Activated T-helper 1 cell treated with anti-CD3 and anti-CD28 coated beads, Interleukin-12 subunit alpha, Interleukin-12 subunit beta, Interleukin-2, Interleukin-4 antibody, amounts not matched to agents 30 ng/mL and 10 ng/mL and 1 ng/mL, durations not matched to agents 14 hours and 24 hours and 36 hours (primary cell): ENCODE results near the gene LCK. TPM values are rescaled to one million over a fixed set of nuclear protein-coding genes. Genes with fewer than 3 reads are reported as not detected.
"Not testable (repeated sequence)": the region's sequence is repeated elsewhere in the genome, so short reads cannot be mapped to it uniquely, and the experiment has no call there.

Experiments
- DNase-seq: peaks from one replicate; pipeline ENCODE4 v3.0.0; 2021; ENCODE audit warnings: low spot score
- H3K27ac Mint-ChIP-seq: one replicate; pipeline ENCODE4 v1.8.0; 2021; ENCODE audit warnings: mild to moderate bottlenecking, mixed read lengths
- H3K27me3 Mint-ChIP-seq: one replicate; pipeline ENCODE4 v1.8.0; 2022; ENCODE audit warnings: mild to moderate bottlenecking, moderate library complexity, mixed read lengths; ENCODE audit not compliant: insufficient read depth
- H3K36me3 Mint-ChIP-seq: one replicate; pipeline ENCODE4 v1.8.0; 2021; ENCODE audit warnings: low read depth, mixed read lengths
- H3K4me1 Mint-ChIP-seq: one replicate; pipeline ENCODE4 v1.8.0; 2021; ENCODE audit warnings: low read depth, mixed read lengths
- H3K4me3 Mint-ChIP-seq: one replicate; pipeline ENCODE4 v1.8.0; 2021; ENCODE audit warnings: mild to moderate bottlenecking, moderate library complexity, mixed read lengths
- H3K9me3 Mint-ChIP-seq: one replicate; pipeline ENCODE4 v1.8.0; 2021; ENCODE audit warnings: mixed read lengths
- intact Hi-C: fragments of 100-400 bp; cut with micrococcal nuclease; formaldehyde crosslinking; loops from one replicate; pipeline ENCODE4 v1.15.1; 2024
- total RNA-seq: library from RNA; stranded (reverse); gene quantifications from 2 replicates; pipeline ENCODE4 v1.2.3, GENCODE V29; 2022

The LCK gene
- total RNA-seq, 1 donor from 2014 or later = 281 TPM

DNA sequence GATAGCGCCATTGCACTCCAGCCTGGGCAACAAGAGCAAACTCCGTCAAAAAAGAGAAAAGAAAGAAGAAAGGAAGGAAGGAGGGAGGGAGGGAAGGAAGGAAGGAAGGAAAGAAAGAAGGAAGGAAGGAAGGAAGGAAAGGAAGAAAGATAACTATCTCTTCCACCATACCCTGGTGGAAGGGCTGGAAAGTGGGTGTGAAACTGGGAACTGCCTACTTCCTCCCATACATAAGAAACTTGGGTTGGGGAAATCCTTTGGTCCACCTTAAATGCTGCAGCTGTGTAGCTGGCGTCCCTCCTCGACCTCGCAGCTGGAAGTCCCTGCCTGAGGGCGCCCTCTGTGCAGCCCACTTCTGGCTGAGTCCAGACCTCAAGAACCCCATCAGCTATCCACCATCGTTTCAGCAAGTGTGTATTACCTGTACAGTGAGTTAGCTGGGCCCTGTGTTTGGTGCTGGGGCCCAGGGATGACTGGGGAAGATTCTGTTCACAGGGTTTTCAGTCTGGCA is 8.7 kb upstream of the LCK start:
- Mint-ChIP-seq H3K36me3 (no peaks in the 10 kb centered on the region), H3K27me3 (no peaks in the 10 kb centered on the region), H3K4me1 (peaks cover 25% of the 10 kb centered on the region), H3K27ac (no peak overlapping the region), H3K9me3 (no peaks in the 10 kb centered on the region), H3K4me3 (no peak overlapping the region)
- intact Hi-C loops = no loop called here
- DNase-seq = no peak

DNA sequence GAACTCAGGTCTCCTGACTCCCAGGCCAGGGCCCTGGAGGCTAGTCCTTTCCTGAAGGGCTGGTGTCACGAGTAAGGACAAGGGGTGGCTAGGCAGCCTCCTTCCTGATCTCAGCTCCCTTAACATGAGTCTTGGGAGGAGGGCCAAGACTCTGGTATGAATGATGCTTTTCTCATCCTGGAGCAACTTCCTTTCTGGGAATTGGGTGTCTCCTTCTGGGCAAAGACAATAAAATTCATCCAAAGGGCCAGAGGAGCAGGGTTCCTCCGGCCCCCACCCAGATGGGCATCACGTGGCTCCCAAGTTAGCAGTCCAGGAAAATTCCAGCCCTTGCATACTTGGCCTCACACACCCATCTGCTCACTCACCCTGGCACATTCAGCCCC is 4.2 kb upstream of the LCK start, which contains the start of gene FAM167B:
TSS of gene FAM167B (plus strand) at position 335 of the 386 bp plus-strand sequence. CDS start 200 bp downstream, outside the sequence.
- H3K4me3 Mint-ChIP-seq = peak within 1 kb of the TSS; percentile 35
- H3K36me3 Mint-ChIP-seq = peaks cover 5% of the 10 kb centered on the region
- H3K27me3 Mint-ChIP-seq = no peaks in the 10 kb centered on the region
- no peaks in the 10 kb centered on the region for H3K9me3 Mint-ChIP-seq
- intact Hi-C loops = no loop called here
- H3K27ac Mint-ChIP-seq = peak within 1 kb of the TSS; percentile 95
- H3K4me1 Mint-ChIP-seq = peaks cover 40% of the 10 kb centered on the region
- no peak for DNase-seq

- intact Hi-C loops = no loop called here
- peaks cover 46% of the 10 kb centered on the region for H3K4me1 Mint-ChIP-seq
- H3K4me3 Mint-ChIP-seq = no peak overlapping the region
Observed at GRCh38 chr1:32247452-32247851, 3.6 kb upstream of the LCK start.

DNA sequence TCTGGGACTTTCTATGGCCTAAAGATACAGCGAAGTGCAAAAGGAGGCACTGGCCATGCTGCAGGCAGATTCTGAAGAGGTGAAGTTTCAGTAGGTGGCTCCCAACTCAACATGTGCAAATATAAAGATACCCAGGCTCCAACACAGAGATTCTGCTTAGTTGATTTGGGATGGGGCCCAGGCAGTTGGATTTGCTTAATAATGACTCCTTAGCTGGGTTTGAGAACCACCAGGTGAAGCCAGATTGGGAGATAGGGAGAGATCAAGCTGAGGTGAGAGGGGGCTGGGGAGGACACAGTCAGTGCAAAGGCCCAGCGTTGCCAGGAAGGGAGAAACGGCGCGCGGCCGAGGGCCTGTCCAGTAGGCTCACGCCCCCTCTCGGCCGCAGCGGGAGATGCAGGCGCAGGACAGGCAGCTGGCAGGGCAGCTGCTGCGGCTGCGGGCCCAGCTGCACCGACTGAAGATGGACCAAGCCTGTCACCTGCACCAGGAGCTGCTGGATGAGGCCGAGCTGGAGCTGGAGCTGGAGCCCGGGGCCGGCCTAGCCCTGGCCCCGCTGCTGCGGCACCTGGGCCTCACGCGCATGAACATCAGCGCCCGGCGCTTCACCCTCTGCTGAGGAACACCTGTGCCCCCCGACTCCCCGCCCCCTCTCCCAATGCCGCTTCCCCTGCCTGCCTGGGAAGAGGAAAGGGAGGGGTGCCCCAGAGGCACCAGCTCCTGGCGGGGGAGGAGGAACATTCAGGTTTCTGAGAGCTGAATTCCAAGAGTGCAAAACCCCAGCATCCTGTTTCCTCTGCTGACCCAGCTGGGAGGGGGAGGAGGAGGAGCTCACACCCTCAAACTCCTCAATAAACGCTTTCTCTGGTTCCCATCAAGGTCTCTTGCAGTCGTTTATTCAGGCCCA is 2.8 kb upstream of the LCK start:
- H3K36me3 Mint-ChIP-seq = peaks cover 14% of the 10 kb centered on the region
- peaks cover 51% of the 10 kb centered on the region for H3K4me1 Mint-ChIP-seq
- H3K27ac Mint-ChIP-seq = peak overlapping the region; percentile 95
- intact Hi-C loops = loop anchor here (1.0 kb wide), 3 partner anchors 8 to 44 kb away; partner anchors contain the start of gene HDAC1
- peak overlapping the region; percentile 46 for H3K4me3 Mint-ChIP-seq
- H3K9me3 Mint-ChIP-seq = no peaks in the 10 kb centered on the region
- peak; percentile 73 for DNase-seq
- H3K27me3 Mint-ChIP-seq = no peaks in the 10 kb centered on the region

More at GRCh38 chr1:32247452-32247851, 3.6 kb upstream of the LCK start:
- H3K36me3 Mint-ChIP-seq = peaks cover 8% of the 10 kb centered on the region
- DNase-seq = no peak
- no peaks in the 10 kb centered on the region for H3K27me3 Mint-ChIP-seq
- H3K9me3 Mint-ChIP-seq = no peaks in the 10 kb centered on the region
- H3K27ac Mint-ChIP-seq = peak overlapping the region; percentile 95

GRCh38 chr1:32249831-32250525 is 1.1 kb upstream of the LCK start:
- H3K36me3 Mint-ChIP-seq = peaks cover 21% of the 10 kb centered on the region
- H3K9me3 Mint-ChIP-seq = no peaks in the 10 kb centered on the region
- H3K27me3 Mint-ChIP-seq = no peaks in the 10 kb centered on the region
- H3K4me3 Mint-ChIP-seq = peak overlapping the region; percentile 99
- H3K27ac Mint-ChIP-seq = peak overlapping the region; percentile 92
- peaks cover 63% of the 10 kb centered on the region for H3K4me1 Mint-ChIP-seq
- peak; percentile 78 for DNase-seq
- intact Hi-C loops = loop anchor here (1.0 to 10.0 kb wide), 6 partner anchors 24 to 735 kb away; partner anchors contain the start of genes EIF3I, MARCKSL1 and TMEM234

DNA sequence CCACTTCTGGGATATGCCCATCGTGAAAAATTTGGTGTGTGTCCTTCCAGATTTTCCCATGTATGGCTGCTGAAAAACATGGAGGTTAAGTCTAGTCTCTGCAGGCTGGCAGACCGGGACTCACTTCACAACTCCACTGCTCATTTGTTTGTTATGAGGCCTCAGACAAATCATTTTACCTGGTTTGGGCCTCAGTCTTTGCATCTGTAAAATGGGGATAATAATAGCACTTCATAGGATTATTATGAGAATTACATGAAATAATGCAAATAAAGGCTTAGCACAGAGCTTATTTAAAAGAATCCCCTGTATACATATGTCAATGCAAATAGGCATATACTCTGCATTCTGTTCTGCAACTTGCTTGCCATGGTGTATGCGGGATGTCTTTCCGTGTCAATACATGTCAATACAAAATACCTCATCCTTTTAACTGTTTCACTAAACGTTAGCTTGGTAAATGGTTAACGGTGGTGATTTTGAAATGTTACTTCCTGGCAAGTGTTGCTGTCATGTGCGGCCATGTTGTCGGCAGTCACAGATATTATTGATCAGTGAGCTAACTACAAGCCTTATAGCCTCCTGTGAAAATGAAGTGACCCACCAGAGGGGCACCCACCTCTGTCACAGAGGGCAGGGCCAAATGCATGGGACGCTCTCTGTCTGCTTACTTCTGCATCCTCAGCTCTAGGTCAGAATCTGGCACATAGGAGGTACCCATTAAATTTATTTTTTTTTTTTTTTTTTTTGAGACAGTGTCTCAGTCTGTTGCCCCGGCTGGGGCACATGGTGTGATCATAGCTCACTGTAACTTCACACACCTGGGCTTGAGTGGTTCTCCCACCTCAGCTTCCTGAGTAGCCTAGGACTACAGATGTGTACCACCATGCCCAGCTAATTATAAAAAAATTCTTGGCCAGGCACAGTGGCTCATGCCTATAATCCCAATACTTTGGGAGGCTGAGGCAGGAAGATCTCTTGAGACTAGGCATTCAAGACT is 4.3 kb downstream of the LCK start:
- peak; percentile 29 for DNase-seq
- H3K4me3 Mint-ChIP-seq = peak overlapping the region; percentile 83
- H3K4me1 Mint-ChIP-seq = peaks cover 63% of the 10 kb centered on the region
- peaks cover 37% of the 10 kb centered on the region for H3K36me3 Mint-ChIP-seq
- H3K27me3 Mint-ChIP-seq = no peaks in the 10 kb centered on the region
- intact Hi-C loops = loop anchor here (1.0 to 10.0 kb wide), 2 partner anchors 8 to 729 kb away; no protein-coding TSS in a partner anchor
- no peaks in the 10 kb centered on the region for H3K9me3 Mint-ChIP-seq
- H3K27ac Mint-ChIP-seq = peak overlapping the region; percentile 88

GRCh38 chr1:32256473-32257226 is 5.6 kb downstream of the LCK start:
- no peak for DNase-seq
- H3K9me3 Mint-ChIP-seq = no peaks in the 10 kb centered on the region
- H3K36me3 Mint-ChIP-seq = peaks cover 39% of the 10 kb centered on the region
- no peaks in the 10 kb centered on the region for H3K27me3 Mint-ChIP-seq
- H3K4me3 Mint-ChIP-seq = peak overlapping the region; percentile 77
- peak overlapping the region; percentile 96 for H3K27ac Mint-ChIP-seq
- peaks cover 57% of the 10 kb centered on the region for H3K4me1 Mint-ChIP-seq
- intact Hi-C loops = loop anchor here (10.0 kb wide), 1 partner anchor 728 kb away; no protein-coding TSS in a partner anchor

- Mint-ChIP-seq H3K4me1 (peaks cover 52% of the 10 kb centered on the region), H3K27ac (peak overlapping the region; percentile 96), H3K4me3 (peak overlapping the region; percentile 77), H3K9me3 (no peaks in the 10 kb centered on the region), H3K27me3 (no peaks in the 10 kb centered on the region), H3K36me3 (peaks cover 36% of the 10 kb centered on the region)
- no peak for DNase-seq
- intact Hi-C loops = loop anchor here (10.0 kb wide), 1 partner anchor 728 kb away; no protein-coding TSS in a partner anchor
Observed at GRCh38 chr1:32257227-32257508, 6.1 kb downstream of the LCK start.

GRCh38 chr1:32263236-32263593 is 12.2 kb downstream of the LCK start:
- peaks cover 26% of the 10 kb centered on the region for H3K36me3 Mint-ChIP-seq
- not testable (repeated sequence) for H3K27me3 Mint-ChIP-seq, H3K4me3 Mint-ChIP-seq, H3K27ac Mint-ChIP-seq, DNase-seq, H3K9me3 Mint-ChIP-seq
- peaks cover 44% of the 10 kb centered on the region for H3K4me1 Mint-ChIP-seq
- intact Hi-C loops = loop anchor here (1.0 kb wide), 1 partner anchor 8 kb away; no protein-coding TSS in a partner anchor

GRCh38 chr1:32263744-32264143 is 12.7 kb downstream of the LCK start:
- Mint-ChIP-seq H3K9me3 (no peaks in the 10 kb centered on the region), H3K4me1 (peaks cover 44% of the 10 kb centered on the region), H3K36me3 (peaks cover 26% of the 10 kb centered on the region), H3K27me3 (no peaks in the 10 kb centered on the region), H3K27ac (peak overlapping the region; percentile 82), H3K4me3 (peak overlapping the region; percentile 49)
- intact Hi-C loops = loop anchor here (1.0 kb wide), 1 partner anchor 8 kb away; no protein-coding TSS in a partner anchor
- peak; percentile 8 for DNase-seq

DNA sequence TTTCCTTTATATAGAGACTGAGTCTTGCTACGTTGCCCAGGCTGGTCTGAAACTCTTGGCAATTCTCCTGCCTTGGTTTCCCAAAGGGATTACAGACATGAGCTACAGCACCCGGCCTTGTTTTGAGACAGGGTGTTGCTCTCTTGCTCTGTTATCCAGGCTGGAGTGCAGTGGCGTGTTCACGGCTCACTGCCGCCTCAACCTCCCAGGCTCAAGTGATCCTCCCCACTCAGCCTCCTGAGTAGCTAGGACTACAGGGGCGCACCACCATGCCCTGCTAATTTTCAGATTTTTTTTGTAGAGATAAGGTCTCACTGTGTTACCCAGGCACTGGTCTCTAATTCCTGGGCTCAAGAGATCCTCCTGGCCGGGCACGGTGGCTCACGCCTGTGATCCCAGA is 14.8 kb downstream of the LCK start:
- intact Hi-C loops = no loop called here
- no peaks in the 10 kb centered on the region for H3K9me3 Mint-ChIP-seq
- H3K36me3 Mint-ChIP-seq = peaks cover 21% of the 10 kb centered on the region
- no peak for DNase-seq
- H3K4me3 Mint-ChIP-seq = peak overlapping the region; percentile 5
- H3K4me1 Mint-ChIP-seq = peaks cover 36% of the 10 kb centered on the region
- peak overlapping the region; percentile 91 for H3K27ac Mint-ChIP-seq
- no peaks in the 10 kb centered on the region for H3K27me3 Mint-ChIP-seq
